NOMO-1 treated with DMSO at 0.1 percent for 48 hours (cell line): ENCODE results near the gene KRTAP4-3.
"Not testable (repeated sequence)": the region's sequence is repeated elsewhere in the genome, so short reads cannot be mapped to it uniquely, and the experiment has no call there.

Experiments used
- DNase-seq: peaks from one replicate; lab custom pipeline; 2025; ENCODE audit not compliant: unreplicated experiment; lab: John Stamatoyannopoulos, UW

KRTAP4-3 gene

DNA sequence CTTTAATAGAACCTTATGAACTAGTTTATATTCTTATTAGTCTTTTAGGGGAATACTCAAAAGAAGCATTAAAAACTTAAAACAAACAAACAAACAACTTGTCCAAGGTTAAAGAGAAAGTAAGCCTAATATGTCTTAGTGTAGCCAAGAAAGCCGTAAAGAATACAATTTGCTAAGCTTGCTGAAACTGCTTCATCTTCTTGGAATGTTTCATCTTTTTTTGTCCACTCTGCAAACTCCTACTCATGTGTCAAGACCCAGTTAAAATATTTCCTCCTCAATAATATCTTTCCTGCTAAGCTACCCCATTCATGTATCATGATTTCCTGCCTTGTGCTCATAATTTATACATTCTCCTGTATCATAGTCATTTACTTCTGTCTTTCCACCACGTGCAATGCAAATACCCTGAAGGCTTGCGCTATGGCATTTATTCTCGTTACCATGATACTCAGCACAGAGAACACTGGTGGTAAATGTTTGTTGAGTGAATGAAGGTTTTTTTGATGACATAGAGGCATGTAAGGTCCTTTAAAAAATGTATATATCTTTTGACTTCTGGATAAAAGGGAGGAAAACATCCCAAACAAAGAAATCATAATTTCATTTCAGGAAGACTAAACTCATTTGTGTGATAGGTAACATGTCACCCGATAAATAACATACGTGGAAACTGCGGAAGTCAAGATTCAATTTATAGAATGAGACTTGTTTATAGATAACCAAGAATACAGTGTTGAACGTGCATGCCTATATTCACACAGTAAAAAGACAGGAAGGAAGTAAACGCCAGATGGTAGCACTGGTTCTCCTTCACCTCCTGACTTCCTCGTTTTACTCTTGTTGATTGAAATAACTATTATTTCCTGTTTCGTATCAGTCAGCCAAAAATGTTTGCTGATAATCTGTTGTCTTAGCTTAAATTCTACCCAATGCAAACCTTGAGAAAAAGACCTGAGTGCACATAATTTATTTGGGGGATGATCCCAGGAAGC lies 48.0 kb downstream of the KRTAP4-3 start:
- peak; percentile 78 for DNase-seq

DNA sequence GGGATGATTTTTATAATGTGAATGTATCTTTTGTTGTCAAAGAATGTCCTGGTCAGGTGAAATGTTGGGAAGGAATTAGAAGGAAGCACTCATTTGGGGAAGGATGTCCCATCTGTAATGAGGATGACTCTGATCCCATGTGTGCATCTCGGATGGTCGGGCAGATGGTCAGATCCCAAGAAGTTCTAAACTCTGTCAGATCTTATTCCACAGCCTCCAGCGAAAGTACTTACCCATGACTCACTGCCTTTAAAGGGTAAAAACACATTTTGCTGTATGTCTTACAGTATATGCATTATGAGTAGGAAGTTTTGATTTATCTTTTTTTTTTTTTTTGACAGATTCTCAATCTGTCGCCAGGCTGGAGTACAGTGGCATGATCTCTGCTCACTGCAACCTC lies 49.3 kb downstream of the KRTAP4-3 start:
- no peak for DNase-seq

DNA sequence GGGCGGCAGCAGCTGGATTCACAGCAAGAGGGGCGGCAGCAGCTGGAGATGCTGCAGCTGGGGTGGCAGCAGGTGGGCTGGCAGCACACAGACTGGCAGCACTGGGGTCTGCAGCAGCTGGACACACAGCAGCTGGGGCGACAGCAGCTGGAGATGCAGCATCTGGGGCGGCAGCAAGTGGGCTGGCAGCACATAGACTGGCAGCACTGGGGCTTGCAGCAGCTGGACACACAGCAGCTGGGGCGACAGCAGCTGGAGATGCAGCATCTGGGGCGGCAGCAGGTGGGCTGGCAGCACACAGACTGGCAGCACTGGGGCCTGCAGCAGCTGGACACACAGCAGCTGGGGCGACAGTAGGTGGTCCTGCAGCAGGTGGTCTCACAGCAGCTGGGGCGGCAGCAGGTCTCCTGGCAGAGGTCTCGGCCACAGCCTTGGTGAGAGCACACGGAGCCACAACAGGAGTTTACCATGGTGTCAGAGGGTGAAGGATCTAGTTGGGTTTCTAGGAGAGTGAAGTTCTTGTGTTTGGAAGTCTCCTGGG lies 50.1 kb downstream of the KRTAP4-3 start, which contains the start of gene KRTAP4-11:
Gene KRTAP4-11, minus strand, starts transcription at position 528 of the 541 bp plus-strand sequence. Its CDS starts 58 bp downstream, at position 470.
- not testable (repeated sequence) for DNase-seq
